Loucy (cell line): ENCODE results near the gene CDK18.

Experiments
- H2AFZ ChIP-seq: fragments of 200-600 bp; sonication (generic); 2 replicates; pipeline ENCODE4 v1.6.0; 2016; ENCODE audit warnings: antibody characterized with exemption, mild to moderate bottlenecking, low read length, moderate library complexity
- H3F3A ChIP-seq: fragments of 200-600 bp; 2 replicates; pipeline ENCODE4 v1.6.0; 2016; ENCODE audit warnings: antibody characterized with exemption, low read depth, mild to moderate bottlenecking
- H3K27me3 ChIP-seq: fragments of 200-600 bp; sonication (generic); 2 replicates; pipeline ENCODE4 v1.6.1; 2014; ENCODE audit warnings: low read length, mild to moderate bottlenecking; ENCODE audit not compliant: insufficient read depth, poor library complexity, severe bottlenecking
- H3K36me3 ChIP-seq: fragments of 200-600 bp; sonication (generic); 2 replicates; pipeline ENCODE4 v1.6.1; 2016; ENCODE audit warnings: low read length; ENCODE audit not compliant: insufficient read depth
- H3K4me1 ChIP-seq: fragments of 200-600 bp; sonication (generic); 2 replicates; pipeline ENCODE4 v1.5.1; 2014; ENCODE audit warnings: low read length, mild to moderate bottlenecking; ENCODE audit not compliant: insufficient read depth, poor library complexity, severe bottlenecking
- H3K4me2 ChIP-seq: fragments of 200-600 bp; sonication (generic); 2 replicates; pipeline ENCODE4 v1.6.0; 2014; ENCODE audit warnings: antibody characterized with exemption, low read length, low read depth, mild to moderate bottlenecking; ENCODE audit not compliant: poor library complexity, severe bottlenecking
- H3K4me3 ChIP-seq: fragments of 200-600 bp; sonication (generic); 2 replicates; pipeline ENCODE4 v1.5.1; 2014; ENCODE audit warnings: low read length, mild to moderate bottlenecking, mixed read lengths; ENCODE audit not compliant: poor library complexity, severe bottlenecking
- H3K79me2 ChIP-seq: fragments of 200-600 bp; sonication (generic); 2 replicates; pipeline ENCODE4 v1.6.1; 2014; ENCODE audit warnings: low read length; ENCODE audit not compliant: insufficient read depth
- H3K9ac ChIP-seq: fragments of 200-600 bp; sonication (generic); 2 replicates; pipeline ENCODE4 v1.6.0; 2014; ENCODE audit warnings: mild to moderate bottlenecking, low read depth, low read length, moderate library complexity; ENCODE audit not compliant: poor library complexity, severe bottlenecking
- H3K9me2 ChIP-seq: fragments of 200-600 bp; sonication (generic); replicated peaks from 2 replicates; pipeline ENCODE4 v1.6.1; 2016; ENCODE audit warnings: low read depth, low read length, mixed read lengths
- H3K9me3 ChIP-seq: fragments of 200-600 bp; sonication (generic); 2 replicates; pipeline ENCODE4 v1.6.1; 2014; ENCODE audit warnings: mild to moderate bottlenecking, antibody characterized with exemption, low read length, low read depth; ENCODE audit not compliant: insufficient read depth
- H4K20me1 ChIP-seq: fragments of 200-600 bp; sonication (generic); 2 replicates; pipeline ENCODE4 v1.6.0; 2014; ENCODE audit warnings: antibody characterized with exemption, low read length, mild to moderate bottlenecking; ENCODE audit not compliant: insufficient read depth, poor library complexity, severe bottlenecking
- EZH2phosphoT487 ChIP-seq: fragments of 200-600 bp; IDR thresholded peaks from 2 replicates; pipeline ENCODE4 v1.6.1; 2018; ENCODE audit warnings: antibody characterized with exemption, mild to moderate bottlenecking, moderate library complexity, borderline replicate concordance
- TF ChIP-seq, protein P1 (sequence below): fragments of 200-600 bp; sonication (generic); conservative IDR thresholded peaks from 2 replicates; pipeline ENCODE4 v1.5.1; 2014; ENCODE audit warnings: mild to moderate bottlenecking, antibody characterized with exemption, low read length

The CDK18 gene

GRCh38 chr1:205496661-205497060 lies 7.8 kb upstream of the CDK18 start:
- Histone ChIP-seq H3K9me3 (no peaks in the 10 kb centered on the region), H3F3A (no peaks in the 10 kb centered on the region), H3K9me2 (no peaks in the 10 kb centered on the region), H3K79me2 (no peaks in the 10 kb centered on the region), H3K4me1 (no peaks in the 10 kb centered on the region), H3K36me3 (no peaks in the 10 kb centered on the region), H2AFZ (no peak overlapping the region), H3K4me3 (no peak overlapping the region), H4K20me1 (no peaks in the 10 kb centered on the region), H3K9ac (no peak overlapping the region), H3K4me2 (no peak overlapping the region), H3K27me3 (no peaks in the 10 kb centered on the region)
- TF ChIP-seq EZH2phosphoT487, result no peak
- TF ChIP-seq, protein P1, sequence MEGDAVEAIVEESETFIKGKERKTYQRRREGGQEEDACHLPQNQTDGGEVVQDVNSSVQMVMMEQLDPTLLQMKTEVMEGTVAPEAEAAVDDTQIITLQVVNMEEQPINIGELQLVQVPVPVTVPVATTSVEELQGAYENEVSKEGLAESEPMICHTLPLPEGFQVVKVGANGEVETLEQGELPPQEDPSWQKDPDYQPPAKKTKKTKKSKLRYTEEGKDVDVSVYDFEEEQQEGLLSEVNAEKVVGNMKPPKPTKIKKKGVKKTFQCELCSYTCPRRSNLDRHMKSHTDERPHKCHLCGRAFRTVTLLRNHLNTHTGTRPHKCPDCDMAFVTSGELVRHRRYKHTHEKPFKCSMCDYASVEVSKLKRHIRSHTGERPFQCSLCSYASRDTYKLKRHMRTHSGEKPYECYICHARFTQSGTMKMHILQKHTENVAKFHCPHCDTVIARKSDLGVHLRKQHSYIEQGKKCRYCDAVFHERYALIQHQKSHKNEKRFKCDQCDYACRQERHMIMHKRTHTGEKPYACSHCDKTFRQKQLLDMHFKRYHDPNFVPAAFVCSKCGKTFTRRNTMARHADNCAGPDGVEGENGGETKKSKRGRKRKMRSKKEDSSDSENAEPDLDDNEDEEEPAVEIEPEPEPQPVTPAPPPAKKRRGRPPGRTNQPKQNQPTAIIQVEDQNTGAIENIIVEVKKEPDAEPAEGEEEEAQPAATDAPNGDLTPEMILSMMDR, result no peak

DNA sequence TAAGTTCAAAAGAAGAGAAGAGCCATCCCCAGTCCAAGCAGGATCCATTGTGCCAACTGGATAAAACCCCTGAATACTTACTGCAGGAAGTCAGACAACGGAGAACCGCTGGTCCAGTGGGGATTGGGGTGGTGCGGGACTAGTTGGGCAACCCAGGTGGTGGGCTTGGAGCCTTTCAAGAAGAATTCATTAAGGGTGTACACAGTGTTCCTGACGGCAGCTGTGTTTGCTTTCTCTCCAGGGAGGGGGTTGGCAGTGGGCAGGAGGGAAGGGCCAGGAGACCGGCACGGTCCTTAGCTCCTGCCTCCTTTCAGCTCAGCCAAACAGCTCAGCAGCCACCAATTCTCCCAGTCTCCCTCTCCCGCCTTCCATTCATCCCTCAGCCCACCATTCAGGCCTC lies 7.1 kb upstream of the CDK18 start:
- H3F3A ChIP-seq, result no peaks in the 10 kb centered on the region
- H3K27me3 ChIP-seq, result no peaks in the 10 kb centered on the region
- H3K9me2 ChIP-seq, result no peaks in the 10 kb centered on the region
- no peak for TF ChIP-seq EZH2phosphoT487
- TF ChIP-seq, protein P1, result no peak
- H3K4me1 ChIP-seq, result no peaks in the 10 kb centered on the region
- H3K4me2 ChIP-seq, result no peak overlapping the region
- H3K79me2 ChIP-seq, result no peaks in the 10 kb centered on the region
- no peak overlapping the region for H3K9ac ChIP-seq
- H3K36me3 ChIP-seq, result no peaks in the 10 kb centered on the region
- no peak overlapping the region for H3K4me3 ChIP-seq
- H4K20me1 ChIP-seq, result no peaks in the 10 kb centered on the region
- H3K9me3 ChIP-seq, result no peaks in the 10 kb centered on the region
- H2AFZ ChIP-seq, result no peak overlapping the region

DNA sequence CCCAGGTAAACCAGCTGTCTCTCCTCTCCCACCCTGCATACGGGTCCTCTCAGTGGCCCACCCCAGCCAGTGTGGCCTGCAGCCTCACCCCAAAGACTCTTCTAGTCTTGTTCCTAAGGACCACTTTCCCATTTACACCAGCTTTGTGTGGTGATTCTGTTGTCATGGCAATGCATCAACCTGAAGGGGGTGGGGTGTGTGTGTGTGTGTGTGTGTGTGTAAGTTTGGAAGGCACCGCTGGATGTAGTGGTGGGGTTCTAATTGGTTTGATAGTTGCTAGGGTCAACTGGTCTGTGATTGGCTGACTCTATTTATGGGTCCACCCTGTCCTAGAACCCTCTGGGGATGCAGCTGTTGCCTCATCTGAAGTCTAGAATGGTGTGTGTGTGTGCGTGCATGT lies 4.7 kb upstream of the CDK18 start:
- Histone ChIP-seq H3F3A (no peaks in the 10 kb centered on the region), H3K27me3 (no peaks in the 10 kb centered on the region), H3K9me3 (no peaks in the 10 kb centered on the region), H4K20me1 (no peaks in the 10 kb centered on the region), H3K4me2 (no peak overlapping the region), H3K4me3 (no peak overlapping the region), H3K9me2 (no peaks in the 10 kb centered on the region), H2AFZ (no peak overlapping the region), H3K79me2 (0 out of 2 replicates have a peak, but pooled peaks cover 5% of the 10 kb centered on the region), H3K36me3 (no peaks in the 10 kb centered on the region), H3K9ac (no peak overlapping the region), H3K4me1 (peaks cover 7% of the 10 kb centered on the region)
- TF ChIP-seq, protein P1, result no peak
- TF ChIP-seq EZH2phosphoT487, result no peak
